Endometrial microvascular endothelial cells (primary cell): ENCODE data around the gene COL5A2. TPM values are rescaled to one million over a fixed set of nuclear protein-coding genes. Genes with fewer than 3 reads are reported as not detected.

Source experiments
- in situ Hi-C: cut with HindIII; loops from 2 replicates; pipeline ENCODE4 v1.10.0; 2017; ENCODE audit warnings: low sequenced_read_pairs, low pct_unique_long_range_greater_than_20kb; ENCODE audit errors: inconsistent ontology term
- total RNA-seq: library from RNA; depleted of rRNA; stranded (reverse); fragments of >200 nt; gene quantifications from one replicate; pipeline ENCODE4 v1.2.3, GENCODE V29; 2015; ENCODE audit errors: inconsistent ontology term

COL5A2 gene
- total RNA-seq, 1 donor from 2014 or later, result 41.6 TPM

GRCh38 chr2:189022053-189022481, 157.5 kb downstream of the COL5A2 start:
- in situ Hi-C loops, result no loop called here

- in situ Hi-C loops, result no loop called here
Observed at GRCh38 chr2:189020179-189020578, 159.4 kb downstream of the COL5A2 start.

- in situ Hi-C loops, result no loop called here
Observed at GRCh38 chr2:189018631-189019030, 160.9 kb downstream of the COL5A2 start.

GRCh38 chr2:189016311-189016861, 163.2 kb downstream of the COL5A2 start:
- in situ Hi-C loops, result no loop called here

GRCh38 chr2:189015359-189015758, 164.2 kb downstream of the COL5A2 start:
- in situ Hi-C loops, result no loop called here

GRCh38 chr2:189014449-189015138, 165.0 kb downstream of the COL5A2 start:
- in situ Hi-C loops, result no loop called here

- in situ Hi-C loops, result no loop called here
Observed at GRCh38 chr2:189013671-189014448, 165.7 kb downstream of the COL5A2 start.

- in situ Hi-C loops, result no loop called here
Observed at GRCh38 chr2:189013031-189013430, 166.5 kb downstream of the COL5A2 start.

- in situ Hi-C loops, result no loop called here
Observed at GRCh38 chr2:189012351-189012750, 167.2 kb downstream of the COL5A2 start.

GRCh38 chr2:189010536-189010935, 169.0 kb downstream of the COL5A2 start:
- in situ Hi-C loops, result no loop called here

- in situ Hi-C loops, result no loop called here
Observed at GRCh38 chr2:189008555-189009262, 170.9 kb downstream of the COL5A2 start.

- in situ Hi-C loops, result no loop called here
Observed at GRCh38 chr2:189002079-189002478, 177.5 kb downstream of the COL5A2 start.

- in situ Hi-C loops, result no loop called here
Observed at GRCh38 chr2:189000221-189000620, 179.3 kb downstream of the COL5A2 start.

GRCh38 chr2:188997263-188997662, 182.3 kb downstream of the COL5A2 start:
- in situ Hi-C loops, result loop anchor here (25.0 kb wide), 1 partner anchor 460 kb away; no protein-coding TSS in a partner anchor

- in situ Hi-C loops, result loop anchor here (25.0 kb wide), 1 partner anchor 456 kb away; no protein-coding TSS in a partner anchor
Observed at GRCh38 chr2:188993247-188993646, 186.3 kb downstream of the COL5A2 start.

- in situ Hi-C loops, result loop anchor here (25.0 kb wide), 1 partner anchor 450 kb away; no protein-coding TSS in a partner anchor
Observed at GRCh38 chr2:188986839-188987238, 192.7 kb downstream of the COL5A2 start.

GRCh38 chr2:188984680-188985079, 194.9 kb downstream of the COL5A2 start:
- in situ Hi-C loops, result loop anchor here (25.0 kb wide), 1 partner anchor 447 kb away; no protein-coding TSS in a partner anchor

GRCh38 chr2:188984065-188984491, 195.5 kb downstream of the COL5A2 start:
- in situ Hi-C loops, result loop anchor here (25.0 kb wide), 1 partner anchor 447 kb away; no protein-coding TSS in a partner anchor
